NCI-H2196 treated with DMSO at 0.1 percent for 48 hours (cell line): ENCODE results near the gene METRN.
"Not testable (repeated sequence)": the region's sequence is repeated elsewhere in the genome, so short reads cannot be mapped to it uniquely, and the experiment has no call there.

Experiments
- DNase-seq: peaks from one replicate; lab custom pipeline; 2025; ENCODE audit not compliant: unreplicated experiment; lab: John Stamatoyannopoulos, UW

The METRN gene

GRCh38 chr16:734208-734980 lies 19.5 kb downstream of the METRN start:
- DNase-seq, result no peak

GRCh38 chr16:734981-735881 lies 20.3 kb downstream of the METRN start:
- no peak for DNase-seq

GRCh38 chr16:735982-736453 lies 21.1 kb downstream of the METRN start:
- no peak for DNase-seq

GRCh38 chr16:736936-737481 lies 22.1 kb downstream of the METRN start:
- DNase-seq, result no peak

GRCh38 chr16:739560-740458 lies 24.9 kb downstream of the METRN start:
- peak; percentile 8 for DNase-seq

GRCh38 chr16:740459-740763 lies 25.5 kb downstream of the METRN start:
- no peak for DNase-seq

GRCh38 chr16:740764-741505 lies 26.0 kb downstream of the METRN start, which contains the start of gene CIAO3:
Gene CIAO3, minus strand, starts transcription at chr16:740997. Its CDS starts 12 bp downstream, at chr16:740985.
- DNase-seq, result peak; percentile 81

GRCh38 chr16:741986-742629 lies 27.2 kb downstream of the METRN start:
- no peak for DNase-seq

- not testable (repeated sequence) for DNase-seq
Measured at GRCh38 chr16:742894-743293, 28.0 kb downstream of the METRN start.

- DNase-seq, result no peak
Measured at GRCh38 chr16:743794-744500, 29.0 kb downstream of the METRN start.

GRCh38 chr16:745739-746138 lies 30.8 kb downstream of the METRN start:
- no peak for DNase-seq

- DNase-seq, result no peak
Measured at GRCh38 chr16:746637-747036, 31.7 kb downstream of the METRN start.

- no peak for DNase-seq
Measured at GRCh38 chr16:747978-748746, 33.2 kb downstream of the METRN start.

GRCh38 chr16:749010-749409 lies 34.1 kb downstream of the METRN start:
- no peak for DNase-seq

- no peak for DNase-seq
Measured at GRCh38 chr16:750485-750884, 35.6 kb downstream of the METRN start.

GRCh38 chr16:751152-752006 lies 36.5 kb downstream of the METRN start:
- DNase-seq, result no peak

GRCh38 chr16:752007-752312 lies 37.0 kb downstream of the METRN start:
- no peak for DNase-seq
